GM19455 (cell line): ENCODE data around the gene PHOX2A.
"Not testable (repeated sequence)": the region's sequence is repeated elsewhere in the genome, so short reads cannot be mapped to it uniquely, and the experiment has no call there.

Source experiments
- ATAC-seq: cut with Tn5 transposase; IDR thresholded peaks from one replicate; pipeline ENCODE4 v1.9.1; 2021; ENCODE audit not compliant: unreplicated experiment

Gene PHOX2A

GRCh38 chr11:72244060-72244360 is at the start of gene PHOX2A:
Gene PHOX2A, minus strand, starts transcription at chr11:72244176. Its CDS starts 172 bp downstream, at chr11:72244004.
- no peak for ATAC-seq

- no peak for ATAC-seq
Measured at GRCh38 chr11:72293391-72293790, 49.4 kb upstream of the PHOX2A start.

- ATAC-seq: no peak
Measured at GRCh38 chr11:72292106-72292785, 48.3 kb upstream of the PHOX2A start.

- not testable (repeated sequence) for ATAC-seq
Measured at GRCh38 chr11:72290741-72291140, 46.8 kb upstream of the PHOX2A start.

GRCh38 chr11:72287293-72287692 is 43.3 kb upstream of the PHOX2A start:
- no peak for ATAC-seq

GRCh38 chr11:72283947-72284346 is 40.0 kb upstream of the PHOX2A start:
- ATAC-seq: no peak

- ATAC-seq: no peak
Measured at GRCh38 chr11:72280726-72281315, 36.8 kb upstream of the PHOX2A start.

GRCh38 chr11:72280037-72280436 is 36.1 kb upstream of the PHOX2A start:
- ATAC-seq: no peak

GRCh38 chr11:72278905-72279304 is 34.9 kb upstream of the PHOX2A start:
- ATAC-seq: no peak

GRCh38 chr11:72274435-72274834 is 30.5 kb upstream of the PHOX2A start:
- no peak for ATAC-seq

- no peak for ATAC-seq
Measured at GRCh38 chr11:72271980-72272379, 28.0 kb upstream of the PHOX2A start.

GRCh38 chr11:72267956-72268617 is 24.1 kb upstream of the PHOX2A start:
- ATAC-seq: no peak

- ATAC-seq: not testable (repeated sequence)
Measured at GRCh38 chr11:72266960-72267359, 23.0 kb upstream of the PHOX2A start.

- no peak for ATAC-seq
Measured at GRCh38 chr11:72265951-72266350, 22.0 kb upstream of the PHOX2A start.

GRCh38 chr11:72263361-72263760 is 19.4 kb upstream of the PHOX2A start:
- ATAC-seq: no peak

- ATAC-seq: no peak
Measured at GRCh38 chr11:72260574-72260973, 16.6 kb upstream of the PHOX2A start.

- no peak for ATAC-seq
Measured at GRCh38 chr11:72259490-72259889, 15.5 kb upstream of the PHOX2A start.

GRCh38 chr11:72257570-72257969 is 13.6 kb upstream of the PHOX2A start:
- no peak for ATAC-seq

- ATAC-seq: no peak
Measured at GRCh38 chr11:72254299-72254993, 10.5 kb upstream of the PHOX2A start.

- no peak for ATAC-seq
Measured at GRCh38 chr11:72253392-72253791, 9.4 kb upstream of the PHOX2A start.

- ATAC-seq: no peak
Measured at GRCh38 chr11:72251614-72252013, 7.6 kb upstream of the PHOX2A start.
